RWPE2 (cell line): ENCODE data around the gene NDUFA11.
A peak's percentile ranks its signal among the peaks of the same experiment; 100 is the strongest.

Source experiments
- ATAC-seq: fragments of 200-7000 bp; cut with Tn5 transposase; 3 replicates; pipeline ENCODE4 v1.9.1; 2021; ENCODE audit warnings: low read depth
- DNase-seq: peaks from one replicate; pipeline ENCODE4 v3.0.0-alpha.2; 2020; ENCODE audit warnings: low spot score
- H3K27ac ChIP-seq: fragments of 450-650 bp; 2 replicates; pipeline ENCODE4 v1.5.1; 2017; ENCODE audit warnings: mild to moderate bottlenecking; ENCODE audit not compliant: poor library complexity, severe bottlenecking
- H3K27me3 ChIP-seq: fragments of 250-450 bp; sonication (Bioruptor Pico); 2 replicates; pipeline ENCODE4 v1.5.1; 2021; ENCODE audit warnings: mild to moderate bottlenecking, moderate library complexity; ENCODE audit not compliant: insufficient read depth, poor library complexity, severe bottlenecking
- H3K36me3 ChIP-seq: fragments of 250-450 bp; sonication (Bioruptor Pico); 2 replicates; pipeline ENCODE4 v1.5.1; 2020; ENCODE audit warnings: low read depth, mild to moderate bottlenecking, moderate library complexity
- H3K4me1 ChIP-seq: fragments of 250-450 bp; sonication (Bioruptor Pico); 2 replicates; pipeline ENCODE4 v1.5.1; 2021; ENCODE audit warnings: mild to moderate bottlenecking, moderate library complexity; ENCODE audit not compliant: insufficient read depth, poor library complexity, severe bottlenecking
- H3K4me3 ChIP-seq: fragments of 250-450 bp; sonication (Bioruptor Pico); 2 replicates; pipeline ENCODE4 v1.5.1; 2021; ENCODE audit warnings: mild to moderate bottlenecking, moderate library complexity; ENCODE audit not compliant: severe bottlenecking
- H3K9me3 ChIP-seq: fragments of 250-450 bp; sonication (Bioruptor Pico); 2 replicates; pipeline ENCODE4 v1.5.1; 2021; ENCODE audit warnings: mild to moderate bottlenecking, moderate library complexity; ENCODE audit not compliant: severe bottlenecking
- TF ChIP-seq, protein P1 (sequence below): fragments of 450-650 bp; IDR thresholded peaks from one replicate; pipeline ENCODE4 v1.5.1; 2017; ENCODE audit warnings: mild to moderate bottlenecking, moderate library complexity; ENCODE audit not compliant: poor library complexity, severe bottlenecking

NDUFA11 gene

GRCh38 chr19:5915782-5916165, 12.2 kb upstream of the NDUFA11 start:
- DNase-seq = no peak
- H3K36me3 ChIP-seq = peaks cover 6% of the 10 kb centered on the region
- no peak overlapping the region for H3K27ac ChIP-seq
- no peak for ATAC-seq
- TF ChIP-seq, protein P1, sequence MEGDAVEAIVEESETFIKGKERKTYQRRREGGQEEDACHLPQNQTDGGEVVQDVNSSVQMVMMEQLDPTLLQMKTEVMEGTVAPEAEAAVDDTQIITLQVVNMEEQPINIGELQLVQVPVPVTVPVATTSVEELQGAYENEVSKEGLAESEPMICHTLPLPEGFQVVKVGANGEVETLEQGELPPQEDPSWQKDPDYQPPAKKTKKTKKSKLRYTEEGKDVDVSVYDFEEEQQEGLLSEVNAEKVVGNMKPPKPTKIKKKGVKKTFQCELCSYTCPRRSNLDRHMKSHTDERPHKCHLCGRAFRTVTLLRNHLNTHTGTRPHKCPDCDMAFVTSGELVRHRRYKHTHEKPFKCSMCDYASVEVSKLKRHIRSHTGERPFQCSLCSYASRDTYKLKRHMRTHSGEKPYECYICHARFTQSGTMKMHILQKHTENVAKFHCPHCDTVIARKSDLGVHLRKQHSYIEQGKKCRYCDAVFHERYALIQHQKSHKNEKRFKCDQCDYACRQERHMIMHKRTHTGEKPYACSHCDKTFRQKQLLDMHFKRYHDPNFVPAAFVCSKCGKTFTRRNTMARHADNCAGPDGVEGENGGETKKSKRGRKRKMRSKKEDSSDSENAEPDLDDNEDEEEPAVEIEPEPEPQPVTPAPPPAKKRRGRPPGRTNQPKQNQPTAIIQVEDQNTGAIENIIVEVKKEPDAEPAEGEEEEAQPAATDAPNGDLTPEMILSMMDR = no peak
- no peaks in the 10 kb centered on the region for H3K9me3 ChIP-seq
- peaks cover 10% of the 10 kb centered on the region for H3K4me1 ChIP-seq
- no peaks in the 10 kb centered on the region for H3K27me3 ChIP-seq
- no peak overlapping the region for H3K4me3 ChIP-seq

DNA sequence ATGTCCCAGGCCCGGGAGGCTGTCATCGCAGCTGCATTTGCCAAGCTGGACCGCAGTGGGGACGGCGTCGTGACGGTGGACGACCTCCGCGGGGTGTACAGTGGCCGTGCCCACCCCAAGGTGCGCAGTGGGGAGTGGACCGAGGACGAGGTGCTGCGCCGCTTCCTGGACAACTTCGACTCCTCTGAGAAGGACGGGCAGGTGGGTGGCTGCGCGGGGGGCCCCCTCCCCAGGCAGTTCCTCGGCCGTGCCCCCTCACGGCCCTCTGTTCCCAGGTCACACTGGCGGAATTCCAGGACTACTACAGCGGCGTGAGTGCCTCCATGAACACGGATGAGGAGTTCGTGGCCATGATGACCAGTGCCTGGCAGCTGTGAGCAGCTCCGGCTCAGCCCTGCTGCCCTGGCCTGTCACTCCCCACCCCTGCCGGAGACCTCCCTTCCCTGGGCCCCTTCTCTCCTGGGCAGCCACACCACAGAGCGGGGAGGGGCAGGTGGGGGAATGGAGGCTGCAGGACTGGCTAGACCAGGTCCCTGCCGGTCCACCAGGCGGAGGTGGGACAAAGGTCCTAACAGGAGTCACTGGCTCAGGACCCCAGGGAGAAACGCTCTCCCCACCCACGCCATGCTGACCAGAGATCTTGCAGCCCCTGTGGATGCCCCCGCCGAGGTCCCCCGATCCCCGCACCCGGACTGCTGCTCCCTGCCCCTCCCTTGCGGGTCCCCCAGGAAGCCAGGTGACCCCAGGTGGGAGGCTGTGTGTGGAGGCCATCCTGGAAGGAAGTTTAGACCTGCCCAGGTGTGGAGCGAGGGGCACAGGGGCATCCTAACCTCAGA, 11.6 kb upstream of the NDUFA11 start:
- DNase-seq = no peak
- Histone ChIP-seq H3K27ac (no peak overlapping the region), H3K4me3 (no peak overlapping the region), H3K36me3 (peaks cover 2% of the 10 kb centered on the region), H3K9me3 (no peaks in the 10 kb centered on the region), H3K27me3 (no peaks in the 10 kb centered on the region), H3K4me1 (peaks cover 16% of the 10 kb centered on the region)
- no peak for ATAC-seq
- TF ChIP-seq, protein P1 = no peak

DNA sequence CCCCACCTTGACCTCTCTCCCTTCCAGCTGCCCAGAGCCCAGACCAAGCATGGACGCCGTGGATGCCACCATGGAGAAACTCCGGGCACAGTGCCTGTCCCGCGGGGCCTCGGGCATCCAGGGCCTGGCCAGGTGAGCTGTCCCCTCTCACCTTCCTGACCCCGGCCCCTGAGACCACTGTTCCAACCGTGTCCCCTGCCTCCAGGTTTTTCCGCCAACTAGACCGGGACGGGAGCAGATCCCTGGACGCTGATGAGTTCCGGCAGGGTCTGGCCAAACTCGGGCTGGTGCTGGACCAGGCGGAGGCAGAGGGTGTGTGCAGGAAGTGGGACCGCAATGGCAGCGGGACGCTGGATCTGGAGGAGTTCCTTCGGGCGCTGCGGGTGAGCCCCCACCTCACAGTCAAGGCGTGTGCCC, 10.8 kb upstream of the NDUFA11 start:
- no peaks in the 10 kb centered on the region for H3K27me3 ChIP-seq
- H3K27ac ChIP-seq = peak overlapping the region; percentile 32
- TF ChIP-seq, protein P1 = no peak
- ATAC-seq (no peak), DNase-seq (no peak)
- no peak overlapping the region for H3K4me3 ChIP-seq
- no peaks in the 10 kb centered on the region for H3K36me3 ChIP-seq
- no peaks in the 10 kb centered on the region for H3K9me3 ChIP-seq
- peaks cover 22% of the 10 kb centered on the region for H3K4me1 ChIP-seq

- TF ChIP-seq, protein P1 = no peak
- H3K4me3 ChIP-seq = no peak within 1 kb of the TSS
- H3K4me1 ChIP-seq = peaks cover 22% of the 10 kb centered on the region
- peak; percentile 75 for ATAC-seq
- no peaks in the 10 kb centered on the region for H3K9me3 ChIP-seq
- H3K36me3 ChIP-seq = no peaks in the 10 kb centered on the region
- H3K27me3 ChIP-seq = no peaks in the 10 kb centered on the region
- DNase-seq = no peak
- H3K27ac ChIP-seq = peak within 1 kb of the TSS; percentile 32
Observed at GRCh38 chr19:5913739-5914357, 10.3 kb upstream of the NDUFA11 start, which contains the start of gene CAPS. CAPS (plus strand) TSS chr19:5914254; CDS start chr19:5914407, 153 bp downstream.
